Measurements from ENCODE around the gene NPW.

The NPW gene

GRCh38 chr16:2028146-2028545 lies 8.6 kb downstream of the NPW start:
- TF ChIP-seq CTCF (IDR thresholded peaks at IDR 0.05; ENCODE audit: low read depth, low read length, poor library complexity, severe bottlenecking), result no peak
- no peak for TF ChIP-seq EZH2phosphoT487 (IDR thresholded peaks at IDR 0.05; ENCODE audit: borderline replicate concordance, low read length)
- H3K9me2 ChIP-seq (replicated peaks; ENCODE audit: control insufficient read depth, low read length), result no peaks in the 10 kb centered on the region
- no peak overlapping the region for H3K27ac ChIP-seq (ENCODE audit: low read depth, low read length)
- no peaks in the 10 kb centered on the region; the same call in 1 of the 2 replicates for H4K20me1 ChIP-seq (ENCODE audit: control insufficient read depth, insufficient read depth, low read depth, low read length)
- peaks cover 13% of the 10 kb centered on the region for H3K4me1 ChIP-seq (ENCODE audit: control insufficient read depth, low read length)
- H3K4me2 ChIP-seq (ENCODE audit: low read length), result no peak overlapping the region
- no peaks in the 10 kb centered on the region for H3K79me2 ChIP-seq (ENCODE audit: control insufficient read depth, low read length)
- peaks cover 56% of the 10 kb centered on the region for H3K27me3 ChIP-seq (ENCODE audit: control insufficient read depth, low read length)
- no peaks in the 10 kb centered on the region; the same call in 1 of the 2 replicates for H3F3A ChIP-seq (ENCODE audit: control insufficient read depth, insufficient read depth)
- no peaks in the 10 kb centered on the region for H3K9me3 ChIP-seq (ENCODE audit: control insufficient read depth, insufficient read depth, low read length)
- H3K36me3 ChIP-seq (ENCODE audit: control insufficient read depth, low read length), result no peaks in the 10 kb centered on the region
- H3K4me3 ChIP-seq (ENCODE audit: low read length), result no peak overlapping the region

- H3K4me1 ChIP-seq (ENCODE audit: control insufficient read depth, low read length), result peaks cover 8% of the 10 kb centered on the region; the same call in 1 of the 2 replicates
- no peaks in the 10 kb centered on the region for H3K36me3 ChIP-seq (ENCODE audit: control insufficient read depth, low read length)
- no peaks in the 10 kb centered on the region for H3K9me3 ChIP-seq (ENCODE audit: control insufficient read depth, insufficient read depth, low read length)
- TF ChIP-seq EZH2phosphoT487 (IDR thresholded peaks at IDR 0.05; ENCODE audit: borderline replicate concordance, low read length) (no peak), CTCF (IDR thresholded peaks at IDR 0.05; ENCODE audit: low read depth, low read length, poor library complexity, severe bottlenecking) (no peak)
- H3K79me2 ChIP-seq (ENCODE audit: control insufficient read depth, low read length), result no peaks in the 10 kb centered on the region
- no peak overlapping the region for H3K4me2 ChIP-seq (ENCODE audit: low read length)
- H3K9me2 ChIP-seq (replicated peaks; ENCODE audit: control insufficient read depth, low read length), result no peaks in the 10 kb centered on the region
- H4K20me1 ChIP-seq (ENCODE audit: control insufficient read depth, insufficient read depth, low read depth, low read length), result no peaks in the 10 kb centered on the region; the same call in 1 of the 2 replicates
- no peaks in the 10 kb centered on the region; the same call in 1 of the 2 replicates for H3F3A ChIP-seq (ENCODE audit: control insufficient read depth, insufficient read depth)
- H3K27me3 ChIP-seq (ENCODE audit: control insufficient read depth, low read length), result peaks cover 62% of the 10 kb centered on the region
- no peak overlapping the region for H3K4me3 ChIP-seq (ENCODE audit: low read length)
- H3K27ac ChIP-seq (ENCODE audit: low read depth, low read length), result no peak overlapping the region
These were observed 9.1 kb downstream of the NPW start for GRCh38 chr16:2028620-2029220.

GRCh38 chr16:2029350-2029749 lies 9.8 kb downstream of the NPW start:
- no peaks in the 10 kb centered on the region for H3K36me3 ChIP-seq (ENCODE audit: control insufficient read depth, low read length)
- no peaks in the 10 kb centered on the region for H3K79me2 ChIP-seq (ENCODE audit: control insufficient read depth, low read length)
- H3K4me1 ChIP-seq (ENCODE audit: control insufficient read depth, low read length), result peaks cover 7% of the 10 kb centered on the region; the same call in 1 of the 2 replicates
- H3K9me3 ChIP-seq (ENCODE audit: control insufficient read depth, insufficient read depth, low read length), result no peaks in the 10 kb centered on the region
- TF ChIP-seq CTCF (IDR thresholded peaks at IDR 0.05; ENCODE audit: low read depth, low read length, poor library complexity, severe bottlenecking) (no peak), EZH2phosphoT487 (IDR thresholded peaks at IDR 0.05; ENCODE audit: borderline replicate concordance, low read length) (no peak)
- peaks cover 63% of the 10 kb centered on the region for H3K27me3 ChIP-seq (ENCODE audit: control insufficient read depth, low read length)
- no peaks in the 10 kb centered on the region; the same call in 1 of the 2 replicates for H4K20me1 ChIP-seq (ENCODE audit: control insufficient read depth, insufficient read depth, low read depth, low read length)
- H3K4me3 ChIP-seq (ENCODE audit: low read length), result no peak overlapping the region
- no peaks in the 10 kb centered on the region; the same call in 1 of the 2 replicates for H3F3A ChIP-seq (ENCODE audit: control insufficient read depth, insufficient read depth)
- no peak overlapping the region for H3K4me2 ChIP-seq (ENCODE audit: low read length)
- no peaks in the 10 kb centered on the region for H3K9me2 ChIP-seq (replicated peaks; ENCODE audit: control insufficient read depth, low read length)
- no peak overlapping the region for H3K27ac ChIP-seq (ENCODE audit: low read depth, low read length)

Measured in DOHH2 (cell line).